Muscle of back (tissue), 11 donors: ENCODE measurements around the gene TGFBRAP1. TPM values are rescaled to one million over a fixed set of nuclear protein-coding genes. Genes with fewer than 3 reads are reported as not detected.
"Not testable (repeated sequence)": the region's sequence is repeated elsewhere in the genome, so short reads cannot be mapped to it uniquely, and the experiment has no call there.

ENCODE experiments used
- DNase-seq, 3 donors: peaks; one replicate each; pipeline versions ENCODE4 v3.0.0 to v3.0.0-alpha.2; 2013
- polyA plus RNA-seq, 10 donors: library from polyadenylated mRNA; unstranded; fragments of 120-200 nt; gene quantifications; one replicate each; pipeline ENCODE4 v1.2.1, GENCODE V29; 2013; ENCODE audit not compliant: insufficient read length in 10 of 10

TGFBRAP1 gene
- polyA plus RNA-seq, 10 donors: 7.3 to 10.0 (median 9.4) TPM

GRCh38 chr2:105358593-105358992 is 29.1 kb upstream of the TGFBRAP1 start:
- DNase-seq: no peak

- DNase-seq: no peak
Measured at GRCh38 chr2:105357122-105357521, 27.6 kb upstream of the TGFBRAP1 start.

GRCh38 chr2:105344704-105345345 is 15.3 kb upstream of the TGFBRAP1 start:
- peak in 2 of 3 donors; percentile 34 to 58 for DNase-seq

GRCh38 chr2:105339414-105339813 is 9.9 kb upstream of the TGFBRAP1 start:
- no peak for DNase-seq

- no peak for DNase-seq
Measured at GRCh38 chr2:105338020-105338385, 8.5 kb upstream of the TGFBRAP1 start.

GRCh38 chr2:105337122-105338019 is 7.8 kb upstream of the TGFBRAP1 start, which contains the start of gene C2orf49:
Gene C2orf49 (plus strand): TSS chr2:105337540. CDS start chr2:105337588, 48 bp downstream.
- peak; percentile 90 to 98 (median 94) for DNase-seq

- DNase-seq: no peak
Measured at GRCh38 chr2:105336786-105337121, 7.2 kb upstream of the TGFBRAP1 start.

GRCh38 chr2:105335469-105335868 is 5.9 kb upstream of the TGFBRAP1 start:
- DNase-seq: no peak

GRCh38 chr2:105334211-105334610 is 4.7 kb upstream of the TGFBRAP1 start:
- DNase-seq: no peak

- no peak for DNase-seq
Measured at GRCh38 chr2:105330681-105331375, 1.3 kb upstream of the TGFBRAP1 start.

- DNase-seq: no peak
Measured at GRCh38 chr2:105329197-105329554, 359 bp downstream of the TGFBRAP1 start.

- DNase-seq: peak in 1 of 3 donors; percentile 61
Measured at GRCh38 chr2:105328281-105329196, 996 bp downstream of the TGFBRAP1 start.

- no peak for DNase-seq
Measured at GRCh38 chr2:105327690-105328089, 1.8 kb downstream of the TGFBRAP1 start.

GRCh38 chr2:105327271-105327670 is 2.3 kb downstream of the TGFBRAP1 start:
- not testable (repeated sequence) for DNase-seq

GRCh38 chr2:105325389-105325963 is 4.1 kb downstream of the TGFBRAP1 start:
- peak in 1 of 3 donors; percentile 33 for DNase-seq

- peak in 1 of 3 donors; percentile 32 for DNase-seq
Measured at GRCh38 chr2:105324732-105325131, 4.8 kb downstream of the TGFBRAP1 start.

- no peak for DNase-seq
Measured at GRCh38 chr2:105324101-105324500, 5.4 kb downstream of the TGFBRAP1 start.

- no peak for DNase-seq
Measured at GRCh38 chr2:105323111-105323510, 6.4 kb downstream of the TGFBRAP1 start.

- DNase-seq: no peak
Measured at GRCh38 chr2:105321875-105322646, 7.5 kb downstream of the TGFBRAP1 start.

GRCh38 chr2:105320651-105321215 is 8.8 kb downstream of the TGFBRAP1 start:
- no peak for DNase-seq
